GM19023 (cell line): ENCODE measurements around the gene PTGER1.
"Not testable (repeated sequence)": the region's sequence is repeated elsewhere in the genome, so short reads cannot be mapped to it uniquely, and the experiment has no call there.

ENCODE experiments used
- ATAC-seq: cut with Tn5 transposase; IDR thresholded peaks from one replicate; pipeline ENCODE4 v1.9.1; 2021; ENCODE audit warnings: mild to moderate bottlenecking, moderate library complexity; ENCODE audit not compliant: unreplicated experiment

The PTGER1 gene

DNA sequence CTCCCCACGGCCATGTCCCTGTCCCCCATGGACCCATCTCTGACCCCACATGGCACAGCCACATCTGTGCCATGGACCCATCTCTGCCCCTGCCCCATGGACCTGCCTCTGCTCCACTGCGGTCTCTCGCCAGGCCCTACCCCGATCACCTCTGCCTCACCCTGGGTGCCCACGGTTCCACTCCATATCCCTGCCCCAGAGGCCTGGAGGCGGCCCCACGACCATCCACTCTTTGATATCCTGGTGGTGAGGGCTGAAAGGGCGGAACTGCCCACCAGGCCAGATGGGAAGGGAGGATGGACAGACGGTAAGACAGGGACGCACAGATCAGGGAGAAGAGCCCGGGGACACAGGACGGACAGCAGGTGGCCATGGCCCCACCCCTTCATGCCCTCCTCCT lies 327 bp downstream of the PTGER1 start:
- ATAC-seq, result no peak

DNA sequence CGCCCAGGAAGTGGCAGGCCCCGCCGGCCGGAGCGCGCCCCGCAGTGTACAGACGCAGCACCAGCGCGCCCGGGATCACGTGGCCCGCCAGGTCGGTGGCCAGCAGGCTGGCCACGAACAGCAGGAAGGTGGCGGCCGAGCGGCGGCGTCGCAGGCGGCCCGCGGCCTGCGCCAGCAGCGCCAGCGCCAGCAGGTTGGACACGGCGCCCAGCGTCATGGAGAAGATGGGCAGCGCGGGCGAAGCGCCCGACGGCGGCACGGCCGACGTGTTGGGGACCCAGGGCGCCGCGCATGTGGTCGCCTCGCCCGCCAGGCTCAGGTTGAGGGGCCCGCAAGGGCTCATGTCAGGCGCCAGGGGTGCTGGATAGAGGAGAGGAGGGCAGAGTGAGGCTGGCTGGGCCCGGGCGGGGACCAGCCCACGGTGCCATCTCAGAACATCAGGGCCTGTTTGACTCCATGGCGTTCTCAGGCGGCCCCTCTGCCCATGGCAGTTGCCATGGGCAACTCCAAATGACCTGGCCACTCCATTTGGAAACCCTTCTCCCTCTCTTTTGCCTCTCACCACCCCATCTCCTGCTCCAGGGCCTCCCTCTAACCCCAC lies 1.1 kb downstream of the PTGER1 start:
- ATAC-seq, result no peak

DNA sequence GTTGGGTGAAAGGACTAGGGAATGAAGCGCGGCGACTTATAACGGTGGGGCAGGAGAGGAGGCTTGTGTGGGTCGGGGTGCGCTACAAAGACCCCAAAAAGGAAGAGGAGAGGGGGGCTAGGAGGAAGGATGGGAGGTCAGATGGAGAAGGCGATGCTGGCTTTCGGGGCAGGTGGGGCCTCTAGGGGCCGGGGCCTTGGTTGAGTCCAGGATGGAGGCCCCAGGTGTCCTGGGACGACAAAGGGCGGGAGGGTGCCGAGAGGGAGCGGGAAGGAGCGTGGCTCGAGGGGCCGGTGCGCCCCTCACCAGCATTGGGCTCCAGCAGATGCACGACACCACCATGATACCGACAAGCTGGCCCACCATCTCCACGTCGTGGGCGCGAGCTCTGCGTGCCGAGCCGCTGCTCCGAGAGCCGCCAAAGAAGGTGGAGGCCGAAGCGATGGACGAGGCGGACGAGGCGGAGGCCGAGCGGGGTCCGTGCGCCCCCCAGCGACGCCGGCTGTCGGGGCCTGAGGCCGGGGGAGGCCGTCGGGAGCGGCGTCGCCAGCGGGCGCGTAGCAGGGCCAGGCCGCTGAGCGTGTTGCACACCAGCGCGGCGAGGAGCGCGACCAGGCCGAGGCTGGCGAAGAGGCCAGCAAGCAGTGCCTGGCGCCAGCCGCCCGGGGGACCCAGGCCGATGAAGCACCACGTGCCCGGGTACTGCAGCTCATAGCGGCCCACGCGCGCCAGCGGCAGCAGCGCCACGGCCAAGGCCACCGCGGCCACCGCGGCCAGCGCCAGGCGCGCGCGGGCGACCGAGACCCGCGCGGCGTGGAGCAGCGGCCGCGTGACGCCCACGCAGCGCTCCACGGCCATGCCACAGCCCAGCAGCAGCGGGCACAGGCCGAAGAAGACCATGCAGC lies 1.8 kb downstream of the PTGER1 start:
- ATAC-seq, result no peak

DNA sequence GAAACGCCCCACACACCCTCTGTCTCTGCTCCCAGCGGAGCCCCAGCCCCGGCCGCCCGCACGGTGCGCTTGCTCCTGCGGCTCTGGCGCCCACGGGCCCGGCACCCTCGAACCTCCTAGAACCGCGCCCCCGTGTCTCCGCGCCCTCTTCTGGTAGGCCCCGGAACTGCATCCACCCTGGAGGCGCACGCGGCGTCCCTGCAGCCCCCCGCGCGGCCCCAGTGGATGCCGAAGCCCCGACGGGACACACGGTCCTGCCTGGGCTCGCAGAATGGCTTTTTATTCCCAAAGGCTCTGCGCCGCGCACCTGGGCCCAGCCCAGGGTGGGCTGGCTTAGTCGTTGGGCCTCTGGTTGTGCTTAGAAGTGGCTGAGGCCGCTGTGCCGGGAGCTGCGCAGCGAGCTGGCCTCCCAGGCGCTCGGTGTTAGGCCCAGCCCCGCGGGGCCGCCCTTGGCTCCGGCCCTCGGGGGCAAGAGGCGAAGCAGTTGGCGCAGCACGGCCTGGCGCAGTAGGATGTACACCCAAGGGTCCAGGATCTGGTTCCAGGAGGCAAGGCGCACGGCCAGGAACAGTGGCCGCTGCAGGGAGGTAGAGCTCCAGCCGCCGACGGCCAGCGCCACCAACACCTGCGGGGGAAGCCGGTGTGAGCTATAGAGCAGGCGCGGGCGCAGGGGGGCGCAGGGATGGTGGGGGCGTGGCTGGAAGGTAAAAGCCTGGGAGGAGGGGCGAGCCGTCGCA lies 2.8 kb downstream of the PTGER1 start:
- ATAC-seq, result no peak

DNA sequence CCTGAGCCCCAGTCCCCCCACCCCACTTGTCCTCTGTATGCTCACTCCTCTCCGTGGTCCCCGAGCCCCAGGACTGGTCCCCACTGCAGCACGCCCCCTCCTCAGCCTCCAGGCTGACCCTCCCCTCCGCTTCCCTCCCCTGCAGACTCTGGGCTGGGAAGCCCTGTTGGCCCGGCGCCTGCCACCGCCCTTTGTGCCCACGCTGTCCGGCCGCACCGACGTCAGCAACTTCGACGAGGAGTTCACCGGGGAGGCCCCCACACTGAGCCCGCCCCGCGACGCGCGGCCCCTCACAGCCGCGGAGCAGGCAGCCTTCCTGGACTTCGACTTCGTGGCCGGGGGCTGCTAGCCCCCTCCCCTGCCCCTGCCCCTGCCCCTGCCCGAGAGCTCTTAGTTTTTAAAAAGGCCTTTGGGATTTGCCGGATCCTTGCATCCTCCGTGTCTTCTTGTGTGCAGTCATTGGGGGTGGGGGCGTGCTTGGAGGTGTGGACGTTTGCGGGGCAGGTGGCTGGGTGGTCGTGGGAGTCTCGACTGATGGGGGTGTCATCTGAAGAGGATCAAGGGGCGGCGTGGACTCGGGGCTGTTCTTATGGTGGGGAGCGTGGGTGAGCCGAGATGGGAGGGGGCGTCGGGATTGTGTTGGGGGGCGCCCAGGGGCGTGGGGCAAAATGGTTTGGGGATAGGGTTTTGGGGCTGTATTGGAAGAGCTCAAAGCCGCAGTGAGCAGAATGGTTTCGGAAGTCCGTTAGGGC lies 3.5 kb downstream of the PTGER1 start:
- ATAC-seq, result no peak

DNA sequence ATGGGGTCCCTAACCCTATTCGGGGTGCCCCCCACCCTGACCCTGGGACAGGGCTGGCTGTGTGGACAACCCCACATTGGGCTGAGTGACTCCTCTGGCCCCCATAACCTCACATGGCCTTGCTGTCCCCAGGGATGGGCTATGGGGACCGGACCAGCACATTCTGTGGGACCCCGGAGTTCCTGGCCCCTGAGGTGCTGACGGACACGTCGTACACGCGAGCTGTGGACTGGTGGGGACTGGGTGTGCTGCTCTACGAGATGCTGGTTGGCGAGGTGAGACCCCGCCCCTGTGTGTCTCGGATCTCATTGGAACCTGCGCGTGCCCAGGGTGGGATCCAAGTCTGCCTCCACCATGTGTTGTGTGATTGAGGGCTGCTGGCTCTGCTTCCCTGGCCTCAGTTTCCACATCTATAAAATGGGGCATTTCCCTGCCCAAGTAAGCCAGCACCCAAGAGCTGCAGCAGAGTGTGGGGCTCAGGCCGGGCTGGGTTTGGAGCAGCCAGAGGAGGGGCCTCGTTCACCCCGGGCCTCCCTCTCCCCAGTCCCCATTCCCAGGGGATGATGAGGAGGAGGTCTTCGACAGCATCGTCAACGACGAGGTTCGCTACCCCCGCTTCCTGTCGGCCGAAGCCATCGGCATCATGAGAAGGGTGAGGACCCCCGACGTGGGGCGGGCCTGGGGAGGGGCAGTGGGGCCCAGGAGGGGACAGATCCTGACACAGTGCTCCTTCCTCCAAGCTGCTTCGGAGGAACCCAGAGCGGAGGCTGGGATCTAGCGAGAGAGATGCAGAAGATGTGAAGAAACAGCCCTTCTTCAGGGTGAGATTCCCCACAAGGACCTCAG lies 4.9 kb downstream of the PTGER1 start:
- no peak for ATAC-seq

DNA sequence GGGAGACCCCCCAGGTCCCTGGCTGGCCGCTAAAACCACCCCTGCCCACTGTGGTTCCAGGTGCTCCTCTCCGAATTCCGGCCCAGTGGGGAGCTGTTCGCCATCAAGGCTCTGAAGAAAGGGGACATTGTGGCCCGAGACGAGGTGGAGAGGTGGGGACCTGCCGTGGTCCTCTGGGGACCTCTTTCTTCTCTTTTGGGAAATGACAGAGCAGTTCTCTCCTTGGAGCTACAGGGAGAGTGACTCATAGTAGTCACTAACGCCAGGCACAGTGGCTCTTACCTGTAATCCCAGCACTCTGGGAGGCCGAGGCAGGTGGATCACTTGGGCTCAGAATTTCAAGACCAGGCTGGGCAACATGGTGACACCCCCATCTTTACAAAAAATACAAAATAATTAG lies 7.3 kb downstream of the PTGER1 start:
- ATAC-seq, result no peak

DNA sequence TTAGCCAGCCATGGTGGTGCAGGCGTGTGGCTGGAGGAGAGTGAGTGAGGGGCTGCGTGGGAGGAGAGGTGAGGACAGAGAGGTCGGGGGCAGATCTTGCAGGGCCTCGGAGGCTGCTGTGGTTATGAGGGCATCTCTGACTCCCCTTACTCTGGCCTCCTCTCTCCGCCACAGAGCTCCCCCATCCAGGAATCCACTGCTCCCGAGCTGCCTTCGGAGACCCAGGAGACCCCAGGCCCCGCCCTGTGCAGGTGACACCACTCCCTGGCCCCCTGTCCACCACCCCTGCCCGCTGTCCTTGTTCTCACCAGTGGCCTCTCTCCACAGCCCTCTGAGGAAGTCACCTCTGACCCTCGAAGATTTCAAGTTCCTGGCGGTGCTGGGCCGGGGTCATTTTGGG lies 7.8 kb downstream of the PTGER1 start:
- ATAC-seq, result no peak

DNA sequence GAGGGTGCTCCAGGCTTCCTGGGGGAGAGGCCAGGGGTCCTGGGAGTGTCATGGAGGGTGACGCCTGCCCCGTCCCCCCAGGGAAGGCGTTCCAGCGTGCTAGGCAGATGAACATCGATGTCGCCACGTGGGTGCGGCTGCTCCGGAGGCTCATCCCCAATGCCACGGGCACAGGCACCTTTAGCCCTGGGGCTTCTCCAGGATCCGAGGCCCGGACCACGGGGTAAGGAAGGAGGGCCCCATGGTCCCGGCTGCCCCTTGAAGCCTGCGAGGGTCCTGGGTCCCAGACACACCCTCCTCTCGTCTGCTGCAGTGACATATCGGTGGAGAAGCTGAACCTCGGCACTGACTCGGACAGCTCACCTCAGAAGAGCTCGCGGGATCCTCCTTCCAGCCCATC lies 11.4 kb downstream of the PTGER1 start:
- ATAC-seq, result no peak

DNA sequence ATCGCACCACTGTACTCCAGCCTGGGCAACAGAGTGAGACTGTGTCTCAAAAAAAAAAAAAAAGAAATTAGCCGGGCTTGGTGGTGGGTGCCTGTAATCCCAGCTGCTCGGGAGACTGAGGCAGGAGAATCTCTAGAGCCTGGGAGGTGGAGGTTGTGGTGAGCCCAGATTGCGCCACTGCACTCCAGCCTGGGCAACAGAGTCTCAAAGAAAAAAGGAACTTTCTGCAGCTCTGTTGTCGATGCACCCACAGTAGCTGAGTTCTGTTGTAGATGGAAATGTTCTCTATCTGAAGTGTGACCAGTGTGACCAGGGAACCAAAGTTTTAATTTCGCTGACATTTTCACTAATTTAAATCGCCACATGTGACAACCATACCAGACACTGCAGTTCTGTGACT lies 12.8 kb downstream of the PTGER1 start:
- not testable (repeated sequence) for ATAC-seq

DNA sequence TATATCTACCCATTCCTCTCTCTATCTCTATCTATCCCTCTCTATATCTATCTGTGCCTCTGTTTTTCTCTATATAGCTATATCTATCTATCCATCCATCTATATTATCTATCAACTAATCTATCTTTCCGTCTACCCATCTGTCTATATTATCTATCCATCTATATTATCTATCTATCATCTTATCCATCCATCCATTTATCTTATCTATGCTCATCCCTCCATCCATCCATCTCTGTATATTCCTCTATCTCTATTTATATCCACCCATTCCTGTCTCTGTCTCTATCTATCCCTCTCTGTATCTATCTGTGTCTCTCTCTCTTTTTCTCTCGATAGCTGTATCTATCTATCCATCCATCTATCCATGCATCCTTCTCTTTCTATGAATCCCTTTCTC lies 14.2 kb downstream of the PTGER1 start:
- ATAC-seq, result no peak

DNA sequence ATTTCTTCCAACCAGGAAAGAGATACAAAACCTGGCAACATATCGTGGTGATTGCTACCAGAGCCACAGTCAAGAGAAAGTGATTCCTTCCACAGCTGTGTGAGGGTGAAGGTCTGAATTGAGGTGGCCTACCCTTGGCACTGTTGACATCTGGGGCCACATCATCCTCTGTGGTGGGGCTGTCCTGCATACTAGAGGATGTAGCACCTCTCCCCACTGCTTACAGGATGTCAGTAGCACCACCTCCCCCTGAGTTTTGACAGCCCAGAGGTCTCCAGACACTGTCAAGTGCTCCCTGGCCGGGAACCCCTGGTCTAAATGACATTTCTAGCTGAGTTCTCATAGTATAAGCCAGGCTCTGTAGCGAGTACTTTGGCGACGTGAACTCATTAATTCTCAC lies 15.5 kb downstream of the PTGER1 start:
- no peak for ATAC-seq

DNA sequence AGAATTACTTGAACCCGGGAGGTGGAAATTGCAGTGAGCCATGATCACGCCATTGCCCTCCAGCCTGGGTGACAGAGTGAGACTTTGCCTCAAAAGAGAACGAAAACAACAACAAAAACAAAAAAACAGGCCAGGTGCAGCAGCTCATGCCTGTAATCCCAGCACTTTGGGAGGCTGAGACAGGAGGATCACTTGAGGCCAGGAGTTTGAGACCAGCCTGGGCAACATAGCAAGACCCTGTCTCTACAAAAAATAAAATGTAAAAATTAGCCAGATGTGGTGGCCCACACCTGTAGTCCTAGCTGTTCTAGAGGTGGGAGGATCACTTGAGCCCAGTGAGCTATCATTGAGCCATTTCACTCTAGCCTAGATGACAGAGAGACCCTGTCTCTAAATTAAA lies 22.9 kb downstream of the PTGER1 start:
- not testable (repeated sequence) for ATAC-seq

DNA sequence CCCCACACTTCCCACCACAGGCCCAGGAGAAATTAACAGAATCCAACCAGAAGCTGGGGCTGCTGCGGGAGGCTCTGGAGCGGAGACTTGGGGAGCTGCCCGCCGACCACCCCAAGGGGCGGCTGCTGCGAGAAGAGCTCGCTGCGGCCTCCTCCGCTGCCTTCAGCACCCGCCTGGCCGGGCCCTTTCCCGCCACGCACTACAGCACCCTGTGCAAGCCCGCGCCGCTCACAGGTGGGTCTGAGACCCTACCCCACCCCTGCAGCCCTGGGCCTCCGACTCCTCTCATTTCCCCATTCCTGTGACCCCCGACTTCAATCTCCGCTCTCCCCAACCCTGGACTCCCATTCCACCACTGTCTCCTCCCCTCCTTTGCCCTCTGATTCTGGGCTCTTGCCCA lies 24.3 kb downstream of the PTGER1 start:
- ATAC-seq, result no peak

DNA sequence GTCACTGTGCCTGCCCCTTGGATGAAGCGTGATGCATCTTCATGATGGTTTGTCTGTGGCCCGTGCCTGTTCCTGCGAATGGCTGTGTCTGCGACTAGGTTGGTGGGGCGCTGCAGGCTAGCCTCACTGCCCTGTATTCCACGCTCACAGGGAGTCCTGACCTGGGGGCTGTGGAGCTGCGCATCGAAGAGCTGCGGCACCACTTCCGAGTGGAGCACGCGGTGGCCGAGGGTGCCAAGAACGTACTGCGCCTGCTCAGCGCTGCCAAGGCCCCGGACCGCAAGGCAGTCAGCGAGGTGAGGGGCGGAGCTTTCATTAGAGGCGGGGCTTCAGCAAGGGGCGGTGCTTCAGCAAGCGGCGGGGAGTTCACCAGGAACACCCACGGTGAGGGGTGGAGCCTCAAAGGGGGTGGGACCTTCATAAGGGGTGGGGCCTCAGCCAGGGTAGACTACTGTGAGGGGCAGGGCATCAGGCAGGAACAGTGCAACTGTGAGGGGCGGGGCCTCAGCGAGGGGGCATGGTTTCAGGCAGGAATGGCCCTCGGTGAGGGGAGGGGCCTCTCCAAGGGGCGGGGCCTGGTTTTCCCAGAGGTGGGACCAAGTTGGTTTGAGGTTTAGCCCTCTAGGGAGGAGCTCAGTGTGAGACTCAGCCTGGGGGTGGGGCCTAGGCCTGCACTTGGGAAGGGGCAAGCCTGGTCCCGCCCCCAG lies 24.8 kb downstream of the PTGER1 start:
- ATAC-seq, result no peak

DNA sequence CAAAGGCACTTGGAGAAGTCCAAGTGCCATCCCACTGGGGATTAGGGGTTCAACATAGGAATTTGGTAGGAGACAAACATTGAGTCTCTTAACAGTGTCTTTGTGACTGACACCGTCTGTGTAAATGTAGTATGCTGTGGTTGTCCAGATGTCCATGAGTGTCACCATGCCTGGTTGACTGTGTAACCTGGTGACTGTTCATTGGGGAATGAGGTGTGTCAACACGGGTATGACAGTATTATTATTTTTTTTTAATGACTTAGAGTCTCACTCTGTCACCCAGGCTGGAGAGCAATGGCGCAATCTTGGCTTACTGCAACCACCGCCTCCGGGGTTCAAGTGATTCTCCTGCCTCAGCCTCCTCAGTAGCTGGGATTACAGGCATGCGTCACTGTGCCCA lies 25.8 kb downstream of the PTGER1 start:
- no peak for ATAC-seq

DNA sequence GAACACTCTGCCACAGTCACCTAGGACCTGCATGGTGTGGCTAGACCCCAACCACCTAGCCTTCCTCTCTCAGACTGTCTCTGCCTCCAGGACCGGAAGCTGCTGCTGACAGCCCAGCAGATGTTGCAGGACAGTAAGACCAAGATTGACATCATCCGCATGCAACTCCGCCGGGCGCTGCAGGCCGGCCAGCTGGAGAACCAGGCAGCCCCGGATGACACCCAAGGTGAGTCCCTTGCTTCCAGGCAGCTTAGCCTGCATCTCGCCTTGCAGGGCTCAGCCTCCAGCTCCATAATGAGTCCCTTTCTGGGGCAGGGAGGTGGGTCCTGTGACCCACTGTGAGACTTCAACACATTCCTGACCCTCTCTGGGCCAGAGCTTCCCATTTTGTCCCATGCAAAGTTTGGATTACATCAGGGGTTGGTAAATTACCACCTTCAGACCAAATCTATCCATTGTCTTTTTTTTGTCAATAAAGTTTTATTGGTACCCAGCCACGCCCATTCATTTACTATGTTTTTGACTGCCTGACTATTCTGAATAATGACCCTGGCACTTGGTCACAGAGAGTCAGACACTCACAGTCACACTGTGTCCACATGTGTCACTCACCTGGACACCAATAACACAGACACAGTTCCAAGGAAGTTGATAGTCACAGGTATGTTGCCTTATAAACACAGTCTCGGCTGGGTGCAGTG lies 28.7 kb downstream of the PTGER1 start:
- no peak for ATAC-seq

DNA sequence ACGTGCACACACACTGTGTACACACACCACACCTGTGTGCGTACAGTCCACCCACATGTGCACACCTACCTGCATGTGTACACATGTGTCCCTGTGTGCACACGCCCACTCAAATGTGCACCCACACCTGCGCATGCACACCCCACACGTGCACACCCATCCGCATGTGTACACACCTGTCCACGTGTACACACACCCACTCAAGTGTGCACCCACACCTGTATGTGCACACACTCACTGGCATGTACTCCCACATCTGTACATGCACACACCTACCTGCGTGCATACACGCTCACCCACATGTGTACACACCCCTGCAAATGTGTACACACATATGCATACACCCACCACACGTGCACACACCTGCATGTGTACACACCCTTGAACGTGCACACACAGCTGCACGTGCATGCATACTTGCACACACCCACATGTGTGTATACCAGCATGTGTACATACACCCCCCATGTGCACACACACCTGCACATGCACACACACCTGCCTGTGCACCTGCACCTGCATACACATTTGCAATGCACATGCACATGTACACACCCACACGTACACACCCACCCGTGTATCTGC lies 31.4 kb downstream of the PTGER1 start:
- no peak for ATAC-seq
